ENCODE results near the gene ITGA5. TPM values are rescaled to one million over a fixed set of nuclear protein-coding genes. Genes with fewer than 3 reads are reported as not detected.

The ITGA5 gene
- total RNA-seq, 1 donor from 2014 or later = 109 TPM

- no peak for DNase-seq (ENCODE audit: low read depth)
- TF ChIP-seq CTCF (IDR thresholded peaks at IDR 0.05; ENCODE audit: insufficient read depth, low read length, poor library complexity, severe bottlenecking) = no peak
- Histone ChIP-seq H3K36me3 (ENCODE audit: control insufficient read depth, insufficient read depth, low read length) (no peaks in the 10 kb centered on the region), H3K27me3 (ENCODE audit: control insufficient read depth, insufficient read depth, low read length) (peaks cover 4% of the 10 kb centered on the region), H3K4me3 (ENCODE audit: low read depth, low read length) (no peak overlapping the region)
Measured at GRCh38 chr12:54459355-54459754, 40.3 kb upstream of the ITGA5 start.

GRCh38 chr12:54455760-54456469 is 36.8 kb upstream of the ITGA5 start:
- Histone ChIP-seq H3K36me3 (ENCODE audit: control insufficient read depth, insufficient read depth, low read length) (no peaks in the 10 kb centered on the region), H3K4me3 (ENCODE audit: low read depth, low read length) (no peak overlapping the region), H3K27me3 (ENCODE audit: control insufficient read depth, insufficient read depth, low read length) (no peaks in the 10 kb centered on the region)
- TF ChIP-seq CTCF (IDR thresholded peaks at IDR 0.05; ENCODE audit: insufficient read depth, low read length, poor library complexity, severe bottlenecking) = no peak
- no peak for DNase-seq (ENCODE audit: low read depth)

- no peak for DNase-seq (ENCODE audit: low read depth)
- TF ChIP-seq CTCF (IDR thresholded peaks at IDR 0.05; ENCODE audit: insufficient read depth, low read length, poor library complexity, severe bottlenecking) = no peak
- Histone ChIP-seq H3K4me3 (ENCODE audit: low read depth, low read length) (no peak overlapping the region), H3K27me3 (ENCODE audit: control insufficient read depth, insufficient read depth, low read length) (no peaks in the 10 kb centered on the region), H3K36me3 (ENCODE audit: control insufficient read depth, insufficient read depth, low read length) (no peaks in the 10 kb centered on the region)
Measured at GRCh38 chr12:54452628-54453027, 33.6 kb upstream of the ITGA5 start.

- no peak for TF ChIP-seq CTCF (IDR thresholded peaks at IDR 0.05; ENCODE audit: insufficient read depth, low read length, poor library complexity, severe bottlenecking)
- no peak overlapping the region for H3K4me3 ChIP-seq (ENCODE audit: low read depth, low read length)
- peaks cover 2% of the 10 kb centered on the region for H3K27me3 ChIP-seq (ENCODE audit: control insufficient read depth, insufficient read depth, low read length)
- DNase-seq (ENCODE audit: low read depth) = no peak
- H3K36me3 ChIP-seq (ENCODE audit: control insufficient read depth, insufficient read depth, low read length) = no peaks in the 10 kb centered on the region
Measured at GRCh38 chr12:54448344-54448743, 29.3 kb upstream of the ITGA5 start.

GRCh38 chr12:54447917-54448316 is 28.9 kb upstream of the ITGA5 start:
- peaks cover 2% of the 10 kb centered on the region for H3K27me3 ChIP-seq (ENCODE audit: control insufficient read depth, insufficient read depth, low read length)
- DNase-seq (ENCODE audit: low read depth) = no peak
- no peak for TF ChIP-seq CTCF (IDR thresholded peaks at IDR 0.05; ENCODE audit: insufficient read depth, low read length, poor library complexity, severe bottlenecking)

GRCh38 chr12:54444206-54444605 is 25.1 kb upstream of the ITGA5 start:
- H3K36me3 ChIP-seq (ENCODE audit: control insufficient read depth, insufficient read depth, low read length) = no peaks in the 10 kb centered on the region
- no peak for TF ChIP-seq CTCF (IDR thresholded peaks at IDR 0.05; ENCODE audit: insufficient read depth, low read length, poor library complexity, severe bottlenecking)
- peaks cover 6% of the 10 kb centered on the region for H3K27me3 ChIP-seq (ENCODE audit: control insufficient read depth, insufficient read depth, low read length)
- H3K4me3 ChIP-seq (ENCODE audit: low read depth, low read length) = no peak overlapping the region
- DNase-seq (ENCODE audit: low read depth) = no peak

More at GRCh38 chr12:54447917-54448316, 28.9 kb upstream of the ITGA5 start:
- no peaks in the 10 kb centered on the region for H3K36me3 ChIP-seq (ENCODE audit: control insufficient read depth, insufficient read depth, low read length)
- H3K4me3 ChIP-seq (ENCODE audit: low read depth, low read length) = no peak overlapping the region
